Measurements from ENCODE around the gene HCN2. TPM values are rescaled to one million over a fixed set of nuclear protein-coding genes. Genes with fewer than 3 reads are reported as not detected.

Gene HCN2
- total RNA-seq: 0.59 TPM

DNA sequence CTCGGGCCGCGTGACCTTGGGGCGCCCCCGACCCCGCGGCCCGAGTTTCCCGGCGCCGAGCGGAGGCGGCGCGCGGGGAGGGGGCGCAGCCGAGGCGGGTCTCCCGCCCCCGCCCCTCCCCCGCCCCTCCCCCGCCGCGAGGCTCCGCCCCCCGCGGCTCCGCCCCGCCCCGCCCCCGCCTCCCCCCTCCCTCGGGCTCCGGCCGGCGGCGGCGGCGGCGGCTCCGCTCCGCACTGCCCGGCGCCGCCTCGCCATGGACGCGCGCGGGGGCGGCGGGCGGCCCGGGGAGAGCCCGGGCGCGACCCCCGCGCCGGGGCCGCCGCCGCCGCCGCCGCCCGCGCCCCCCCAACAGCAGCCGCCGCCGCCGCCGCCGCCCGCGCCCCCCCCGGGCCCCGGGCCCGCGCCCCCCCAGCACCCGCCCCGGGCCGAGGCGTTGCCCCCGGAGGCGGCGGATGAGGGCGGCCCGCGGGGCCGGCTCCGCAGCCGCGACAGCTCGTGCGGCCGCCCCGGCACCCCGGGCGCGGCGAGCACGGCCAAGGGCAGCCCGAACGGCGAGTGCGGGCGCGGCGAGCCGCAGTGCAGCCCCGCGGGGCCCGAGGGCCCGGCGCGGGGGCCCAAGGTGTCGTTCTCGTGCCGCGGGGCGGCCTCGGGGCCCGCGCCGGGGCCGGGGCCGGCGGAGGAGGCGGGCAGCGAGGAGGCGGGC lies at the start of gene HCN2:
HCN2 (plus strand) TSS at position 189 of the 703 bp plus-strand sequence; CDS start at position 254, 65 bp downstream.
- DNase-seq: no peak

GRCh38 chr19:540867-541637 lies 48.6 kb upstream of the HCN2 start:
- no peak for DNase-seq

DNA sequence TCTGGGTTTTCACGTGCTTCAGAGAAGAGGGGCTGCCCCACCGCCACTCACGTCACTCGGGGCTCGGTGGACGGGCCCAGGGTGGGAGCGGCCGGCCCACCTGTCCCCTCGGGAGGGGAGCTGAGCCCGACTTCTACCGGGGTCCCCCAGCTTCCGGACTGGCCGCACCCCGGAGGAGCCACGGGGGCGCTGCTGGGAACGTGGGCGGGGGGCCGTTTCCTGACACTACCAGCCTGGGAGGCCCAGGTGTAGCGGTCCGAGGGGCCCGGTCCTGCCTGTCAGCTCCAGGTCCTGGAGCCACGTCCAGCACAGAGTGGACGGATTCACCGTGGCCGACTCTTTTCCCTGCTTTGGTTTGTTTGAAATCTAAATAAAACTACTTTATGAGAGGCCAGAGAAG lies 48.0 kb upstream of the HCN2 start:
- DNase-seq: no peak

GRCh38 chr19:542173-542866 lies 47.4 kb upstream of the HCN2 start:
- no peak for DNase-seq

GRCh38 chr19:543910-544608 lies 45.6 kb upstream of the HCN2 start, which contains the start of gene GZMM:
GZMM (plus strand) TSS chr19:544053; CDS start chr19:544072, 19 bp downstream.
- no peak for DNase-seq

- no peak for DNase-seq
Observed at GRCh38 chr19:547117-547516, 42.6 kb upstream of the HCN2 start.

GRCh38 chr19:547836-548720 lies 41.6 kb upstream of the HCN2 start:
- no peak for DNase-seq

DNA sequence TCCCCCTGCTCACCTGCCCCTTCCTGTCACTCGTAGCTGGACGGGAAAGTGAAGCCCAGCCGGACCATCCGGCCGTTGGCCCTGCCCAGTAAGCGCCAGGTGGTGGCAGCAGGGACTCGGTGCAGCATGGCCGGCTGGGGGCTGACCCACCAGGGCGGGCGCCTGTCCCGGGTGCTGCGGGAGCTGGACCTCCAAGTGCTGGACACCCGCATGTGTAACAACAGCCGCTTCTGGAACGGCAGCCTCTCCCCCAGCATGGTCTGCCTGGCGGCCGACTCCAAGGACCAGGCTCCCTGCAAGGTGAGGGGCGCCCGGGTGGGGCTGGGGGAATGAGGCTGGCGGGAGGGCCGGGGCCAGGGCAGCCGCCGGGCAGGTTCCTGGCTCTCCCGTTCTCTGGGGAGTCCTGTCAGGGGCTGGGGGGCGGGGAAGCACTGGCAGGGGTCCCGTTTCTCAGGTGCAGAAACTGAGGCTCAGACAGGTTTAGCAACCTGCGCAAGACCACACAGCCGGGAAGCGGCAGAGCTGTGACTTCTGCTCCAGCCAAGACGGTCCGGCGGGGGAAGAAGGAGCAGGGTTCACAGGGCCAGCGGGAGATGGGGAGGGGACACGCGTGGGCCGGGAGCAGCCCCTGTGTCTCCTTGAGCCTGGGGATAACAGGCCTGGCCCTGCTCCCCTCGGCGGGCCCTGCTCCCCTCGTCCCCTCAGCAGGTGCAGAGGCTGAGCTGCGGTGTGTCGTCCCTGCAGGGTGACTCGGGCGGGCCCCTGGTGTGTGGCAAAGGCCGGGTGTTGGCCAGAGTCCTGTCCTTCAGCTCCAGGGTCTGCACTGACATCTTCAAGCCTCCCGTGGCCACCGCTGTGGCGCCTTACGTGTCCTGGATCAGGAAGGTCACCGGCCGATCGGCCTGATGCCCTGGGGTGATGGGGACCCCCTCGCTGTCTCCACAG lies 40.5 kb upstream of the HCN2 start:
- no peak for DNase-seq

GRCh38 chr19:554817-555216 lies 34.9 kb upstream of the HCN2 start:
- no peak for DNase-seq

- DNase-seq: no peak
Observed at GRCh38 chr19:555474-555808, 34.2 kb upstream of the HCN2 start.

DNA sequence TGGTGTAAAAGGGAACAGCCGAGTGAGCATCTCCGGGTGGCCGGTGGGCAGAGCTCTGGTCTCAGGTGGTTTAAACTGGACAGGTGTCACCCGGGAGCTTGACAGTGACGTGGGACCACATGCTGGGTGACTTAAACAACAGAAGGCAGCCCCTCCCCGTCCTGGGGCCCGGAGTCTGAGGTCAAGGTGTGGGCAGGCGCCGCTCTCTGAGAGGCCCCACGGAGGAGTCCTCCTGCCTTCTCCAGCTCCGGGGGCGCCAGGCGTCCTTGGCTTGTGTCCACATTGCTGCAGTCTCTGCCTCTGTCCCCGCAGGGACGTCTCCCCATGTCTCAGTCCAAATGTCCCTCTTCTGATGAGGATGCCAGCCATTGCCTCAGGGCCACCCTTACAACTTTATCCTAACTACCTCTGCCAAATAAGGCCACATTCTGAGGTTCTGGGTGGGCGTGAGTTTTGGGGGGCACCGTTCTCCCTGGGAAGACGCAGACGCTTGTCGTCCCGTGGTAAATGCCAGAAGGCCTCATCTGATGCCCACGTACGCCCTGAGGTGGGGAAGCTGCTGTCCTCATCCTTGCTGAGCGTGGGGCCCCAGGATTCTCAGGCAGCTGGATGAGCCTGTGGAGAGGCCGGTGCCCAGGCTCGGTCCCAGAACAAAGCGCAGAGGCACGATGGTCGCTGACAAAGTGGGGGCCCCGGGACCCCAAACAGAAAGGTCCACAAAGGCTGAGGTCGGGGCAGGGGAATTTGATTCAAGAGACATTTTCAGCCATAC lies 32.9 kb upstream of the HCN2 start:
- no peak for DNase-seq

DNA sequence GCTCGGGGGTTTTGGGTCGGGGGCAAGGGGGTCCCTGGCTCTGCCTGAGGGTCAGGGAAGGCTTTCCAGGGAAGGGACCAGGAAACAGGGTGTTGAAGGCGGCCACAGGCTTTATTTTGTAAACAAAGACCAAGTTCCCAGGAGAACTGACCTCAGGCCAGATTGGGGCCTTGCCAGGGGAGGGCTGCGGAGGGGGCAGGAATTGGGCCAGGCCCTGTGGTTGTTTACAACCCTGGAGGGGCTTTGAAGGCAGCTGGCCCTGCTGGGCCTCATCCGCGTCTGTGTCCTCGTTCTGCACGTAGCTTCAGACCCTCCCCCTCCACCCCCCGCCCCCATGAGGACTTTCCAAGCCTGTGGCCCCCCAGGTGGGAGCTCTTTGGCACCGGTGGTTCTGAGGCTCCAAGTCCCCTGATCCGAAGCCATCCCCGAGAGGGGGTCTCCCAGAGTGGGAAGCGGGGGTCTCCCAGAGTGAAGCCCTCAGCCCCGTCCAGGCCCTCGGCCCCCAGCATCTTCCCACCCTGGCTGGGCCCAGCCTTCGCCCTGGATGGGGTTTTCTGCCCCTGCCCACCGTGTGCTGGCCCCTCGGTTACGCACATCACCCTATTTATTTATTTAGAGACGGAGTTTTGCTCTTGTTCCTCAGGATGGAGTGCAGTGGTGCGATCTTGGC lies 30.8 kb upstream of the HCN2 start:
- DNase-seq: no peak

- no peak for DNase-seq
Observed at GRCh38 chr19:560121-560520, 29.6 kb upstream of the HCN2 start.

GRCh38 chr19:566403-566802 lies 23.3 kb upstream of the HCN2 start:
- no peak for DNase-seq

DNA sequence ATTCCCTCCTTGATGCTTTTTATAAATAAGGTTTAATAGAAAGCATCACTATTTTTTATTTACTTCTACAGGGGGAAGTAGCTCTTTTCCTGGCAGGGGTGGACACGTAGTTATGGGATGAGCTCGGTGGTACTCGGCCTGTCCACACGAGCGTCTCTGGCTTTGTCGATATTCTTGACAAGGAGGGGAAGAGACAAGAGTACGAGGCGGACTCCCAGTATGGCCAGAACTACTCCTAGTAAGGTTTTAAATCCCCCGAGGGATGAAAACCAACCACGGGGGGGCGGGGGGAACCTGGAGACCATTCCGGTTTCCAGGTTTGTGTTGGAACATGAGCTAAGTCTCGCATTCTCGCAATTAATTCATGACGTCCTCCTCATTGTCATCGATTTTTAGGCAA lies 22.8 kb upstream of the HCN2 start:
- DNase-seq: no peak

GRCh38 chr19:567296-567900 lies 22.3 kb upstream of the HCN2 start:
- no peak for DNase-seq

DNA sequence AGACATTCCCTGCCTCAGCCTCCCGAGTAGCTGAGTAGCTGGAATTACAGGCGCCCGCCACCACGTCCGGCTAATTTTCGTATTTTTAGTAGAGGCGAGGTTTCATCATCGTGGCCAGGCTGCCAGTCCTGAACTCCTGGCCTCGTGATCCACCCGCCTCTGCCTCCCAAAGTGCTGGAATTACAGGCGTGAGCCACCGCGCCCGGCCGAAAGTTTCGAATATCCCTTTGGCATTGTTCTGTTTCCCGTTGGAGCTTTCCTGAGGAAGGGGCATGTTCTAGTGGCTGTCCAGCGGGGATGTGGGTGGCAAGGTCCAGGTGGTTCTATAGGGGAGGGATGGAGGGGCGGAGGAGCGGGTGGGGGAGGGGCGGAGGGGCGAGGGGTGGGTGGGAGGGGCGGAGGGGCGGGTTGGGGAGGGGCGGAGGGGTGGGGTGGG lies 19.4 kb upstream of the HCN2 start:
- no peak for DNase-seq

DNA sequence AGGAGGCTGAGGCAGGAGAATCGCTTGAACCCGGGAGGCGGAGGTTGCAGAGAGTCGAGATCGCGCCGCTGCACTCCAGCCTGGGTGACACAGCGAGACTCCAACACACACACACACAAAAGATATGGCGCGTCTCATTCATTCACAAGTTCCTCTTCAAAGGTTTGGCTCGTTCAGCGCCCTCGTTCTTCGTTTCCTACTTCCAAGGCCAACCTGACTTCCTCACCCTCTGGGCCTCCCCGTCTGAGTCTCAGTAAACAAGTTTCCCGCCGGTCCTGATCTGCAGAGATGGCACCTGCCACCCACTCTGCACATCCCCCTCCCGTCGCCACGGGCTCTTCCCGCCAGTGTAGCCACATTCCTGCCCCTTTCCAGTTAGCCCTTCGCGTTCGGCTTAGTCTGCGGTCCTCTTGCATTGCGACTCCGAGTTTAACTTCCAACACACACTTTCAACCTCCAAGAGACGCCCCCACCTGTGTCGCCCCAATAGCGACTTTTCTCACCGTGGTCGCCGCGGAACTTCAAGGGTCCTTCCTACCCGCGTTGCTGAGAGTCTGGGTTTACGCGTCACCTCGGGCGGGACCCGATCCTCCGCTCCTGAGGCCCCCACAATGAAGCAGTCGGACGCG lies 18.6 kb upstream of the HCN2 start:
- DNase-seq: peak; percentile 44
